Testis (tissue), 2 donors: ENCODE results near the gene BAG2.

ENCODE experiments used
- CTCF ChIP-seq, 3 experiments: fragments of 450-650 bp in 2 of 3; fragments of 200-600 bp in 1 of 3; sonication (generic) in 1 of 3; IDR thresholded peaks; one replicate each; pipeline ENCODE4 v1.5.1; 2016 to 2019; ENCODE audit warnings: antibody characterized with exemption in 3 of 3, mild to moderate bottlenecking in 2 of 3, moderate library complexity in 1 of 3
- POLR2A ChIP-seq: fragments of 450-650 bp; IDR thresholded peaks from one replicate; pipeline ENCODE4 v1.6.1; 2017; ENCODE audit warnings: antibody characterized with exemption, mild to moderate bottlenecking, moderate library complexity

- TF ChIP-seq CTCF (IDR thresholded peaks at IDR 0.05) (no peak), POLR2A (no peak)
Observed at GRCh38 chr6:57143690-57144089, 28.4 kb upstream of the BAG2 start.
